ENCODE measurements around the gene GRIN2A.

Gene GRIN2A

DNA sequence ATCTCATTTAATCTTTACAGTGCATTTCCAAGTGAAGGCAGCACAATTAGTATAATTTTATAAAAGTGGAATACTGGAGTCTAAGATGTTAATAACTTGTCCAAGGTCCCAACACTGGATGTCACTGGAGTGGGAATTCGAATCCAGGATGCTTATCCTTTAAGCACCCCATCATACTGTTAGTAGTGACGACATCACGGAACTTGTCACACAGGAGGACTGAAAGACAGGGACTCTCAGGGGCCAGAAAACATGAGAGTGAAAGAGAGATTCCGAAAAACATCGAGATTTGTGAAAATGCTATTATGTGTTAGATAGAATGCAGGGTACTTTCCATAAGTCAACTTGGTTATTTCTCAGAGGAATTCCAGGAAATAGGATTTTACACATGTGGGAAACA, 374.0 kb downstream of the GRIN2A start:
- Histone ChIP-seq H3K27ac (ENCODE audit: poor library complexity, severe bottlenecking) (no peak overlapping the region), H3K4me1 (ENCODE audit: insufficient read depth, poor library complexity, severe bottlenecking) (no peaks in the 10 kb centered on the region), H3K27me3 (ENCODE audit: insufficient read depth, poor library complexity, severe bottlenecking) (no peaks in the 10 kb centered on the region), H3K4me3 (ENCODE audit: severe bottlenecking) (no peak overlapping the region), H3K9me3 (ENCODE audit: severe bottlenecking) (peaks cover 3% of the 10 kb centered on the region), H3K36me3 (ENCODE audit: low read depth) (no peaks in the 10 kb centered on the region)
- TF ChIP-seq, protein P1, sequence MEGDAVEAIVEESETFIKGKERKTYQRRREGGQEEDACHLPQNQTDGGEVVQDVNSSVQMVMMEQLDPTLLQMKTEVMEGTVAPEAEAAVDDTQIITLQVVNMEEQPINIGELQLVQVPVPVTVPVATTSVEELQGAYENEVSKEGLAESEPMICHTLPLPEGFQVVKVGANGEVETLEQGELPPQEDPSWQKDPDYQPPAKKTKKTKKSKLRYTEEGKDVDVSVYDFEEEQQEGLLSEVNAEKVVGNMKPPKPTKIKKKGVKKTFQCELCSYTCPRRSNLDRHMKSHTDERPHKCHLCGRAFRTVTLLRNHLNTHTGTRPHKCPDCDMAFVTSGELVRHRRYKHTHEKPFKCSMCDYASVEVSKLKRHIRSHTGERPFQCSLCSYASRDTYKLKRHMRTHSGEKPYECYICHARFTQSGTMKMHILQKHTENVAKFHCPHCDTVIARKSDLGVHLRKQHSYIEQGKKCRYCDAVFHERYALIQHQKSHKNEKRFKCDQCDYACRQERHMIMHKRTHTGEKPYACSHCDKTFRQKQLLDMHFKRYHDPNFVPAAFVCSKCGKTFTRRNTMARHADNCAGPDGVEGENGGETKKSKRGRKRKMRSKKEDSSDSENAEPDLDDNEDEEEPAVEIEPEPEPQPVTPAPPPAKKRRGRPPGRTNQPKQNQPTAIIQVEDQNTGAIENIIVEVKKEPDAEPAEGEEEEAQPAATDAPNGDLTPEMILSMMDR (IDR thresholded peaks at IDR 0.05; ENCODE audit: poor library complexity, severe bottlenecking) = no peak
- ATAC-seq (ENCODE audit: low read depth) (no peak), DNase-seq (ENCODE audit: low spot score) (no peak)

DNA sequence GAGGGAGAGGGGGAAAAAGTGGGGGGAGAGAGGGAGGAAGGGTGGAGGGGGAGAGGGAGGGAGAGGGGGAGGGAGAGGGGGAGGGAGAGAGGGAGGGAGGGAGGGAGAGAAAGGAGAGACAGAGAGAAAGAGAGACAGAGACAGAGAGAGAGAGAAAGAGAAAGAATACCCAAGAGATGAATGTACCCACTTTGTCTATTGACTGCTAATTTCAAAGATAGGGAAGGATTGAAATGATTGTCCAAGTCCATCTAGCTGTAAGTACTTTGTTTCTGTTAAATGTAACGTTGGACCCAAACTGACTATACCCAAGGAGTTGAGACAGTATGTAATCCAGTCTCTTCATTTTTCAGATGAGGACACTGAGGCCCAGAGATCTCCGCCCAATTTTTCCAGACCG, 374.9 kb downstream of the GRIN2A start:
- TF ChIP-seq, protein P1 (IDR thresholded peaks at IDR 0.05; ENCODE audit: poor library complexity, severe bottlenecking) = no peak
- Histone ChIP-seq H3K36me3 (ENCODE audit: low read depth) (no peaks in the 10 kb centered on the region), H3K4me1 (ENCODE audit: insufficient read depth, poor library complexity, severe bottlenecking) (no peaks in the 10 kb centered on the region), H3K4me3 (ENCODE audit: severe bottlenecking) (no peak overlapping the region), H3K27me3 (ENCODE audit: insufficient read depth, poor library complexity, severe bottlenecking) (no peaks in the 10 kb centered on the region), H3K9me3 (ENCODE audit: severe bottlenecking) (peaks cover 3% of the 10 kb centered on the region), H3K27ac (ENCODE audit: poor library complexity, severe bottlenecking) (no peak overlapping the region)
- no peak for DNase-seq (ENCODE audit: low spot score)
- no peak for ATAC-seq (ENCODE audit: low read depth)

DNA sequence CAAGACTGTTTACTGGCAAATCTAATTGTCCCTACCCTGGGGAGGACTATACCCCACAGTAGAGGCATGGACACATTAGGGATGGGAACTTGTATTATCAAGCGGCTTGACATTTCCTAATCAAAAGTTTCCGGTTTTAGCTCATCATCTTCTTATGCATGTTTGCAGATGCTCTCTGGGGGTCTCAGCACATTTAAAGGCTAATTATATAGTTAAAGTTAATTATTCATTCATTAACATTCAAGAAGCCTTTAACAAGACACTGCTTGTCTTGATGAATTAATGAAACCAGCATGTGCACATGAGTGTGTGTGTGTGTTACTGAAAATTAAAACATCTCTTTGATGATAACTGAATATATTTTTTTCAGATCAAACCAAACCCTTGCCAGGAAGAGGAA, 377.1 kb downstream of the GRIN2A start:
- H3K4me1 ChIP-seq (ENCODE audit: insufficient read depth, poor library complexity, severe bottlenecking) = no peaks in the 10 kb centered on the region
- TF ChIP-seq, protein P1 (IDR thresholded peaks at IDR 0.05; ENCODE audit: poor library complexity, severe bottlenecking) = no peak
- H3K27me3 ChIP-seq (ENCODE audit: insufficient read depth, poor library complexity, severe bottlenecking) = no peaks in the 10 kb centered on the region
- no peaks in the 10 kb centered on the region for H3K9me3 ChIP-seq (ENCODE audit: severe bottlenecking)
- no peaks in the 10 kb centered on the region for H3K36me3 ChIP-seq (ENCODE audit: low read depth)
- no peak overlapping the region for H3K4me3 ChIP-seq (ENCODE audit: severe bottlenecking)
- no peak overlapping the region for H3K27ac ChIP-seq (ENCODE audit: poor library complexity, severe bottlenecking)
- no peak for DNase-seq (ENCODE audit: low spot score)
- ATAC-seq (ENCODE audit: low read depth) = no peak

DNA sequence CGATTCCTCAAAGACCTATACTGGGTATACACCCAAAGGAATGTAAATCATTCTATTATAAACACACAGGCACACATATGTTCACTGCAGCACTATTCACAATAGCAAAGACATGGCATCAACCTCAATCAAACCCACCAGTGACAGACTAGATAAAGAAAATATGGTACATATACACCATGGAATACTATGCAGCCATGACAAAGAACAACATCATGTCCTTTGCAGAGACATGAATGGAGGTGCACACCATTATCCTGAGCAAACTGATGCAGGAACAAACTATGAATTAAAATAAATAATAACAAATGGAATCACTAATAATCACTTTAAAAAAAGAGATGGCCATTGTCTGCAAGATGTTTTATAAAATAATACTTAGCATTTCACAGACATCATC, 380.1 kb downstream of the GRIN2A start:
- ATAC-seq (ENCODE audit: low read depth) (no peak), DNase-seq (ENCODE audit: low spot score) (no peak)
- Histone ChIP-seq H3K27ac (ENCODE audit: poor library complexity, severe bottlenecking) (no peak overlapping the region), H3K4me3 (ENCODE audit: severe bottlenecking) (no peak overlapping the region), H3K27me3 (ENCODE audit: insufficient read depth, poor library complexity, severe bottlenecking) (no peaks in the 10 kb centered on the region), H3K36me3 (ENCODE audit: low read depth) (no peaks in the 10 kb centered on the region), H3K9me3 (ENCODE audit: severe bottlenecking) (no peaks in the 10 kb centered on the region), H3K4me1 (ENCODE audit: insufficient read depth, poor library complexity, severe bottlenecking) (no peaks in the 10 kb centered on the region)
- TF ChIP-seq, protein P1 (IDR thresholded peaks at IDR 0.05; ENCODE audit: poor library complexity, severe bottlenecking) = no peak

DNA sequence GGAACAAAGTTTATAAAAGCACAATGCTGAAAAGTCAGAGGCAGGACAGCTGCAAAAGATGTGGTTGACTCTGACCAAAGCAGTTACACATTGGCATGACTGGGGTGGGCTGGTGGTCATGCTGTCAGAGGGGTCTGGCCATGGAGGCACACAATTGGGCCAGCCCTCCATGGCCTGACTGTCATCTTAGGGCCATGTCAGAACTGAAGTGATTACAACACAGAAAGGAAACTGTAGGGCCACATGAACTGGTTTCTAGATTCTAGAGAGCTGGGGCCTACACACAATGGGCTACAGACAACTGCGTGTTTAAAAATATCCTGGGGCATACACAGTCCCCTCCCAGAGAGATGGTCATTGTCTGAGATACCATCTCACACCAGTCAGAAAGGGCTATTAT, 380.6 kb downstream of the GRIN2A start:
- DNase-seq (ENCODE audit: low spot score) (no peak), ATAC-seq (ENCODE audit: low read depth) (no peak)
- H3K27me3 ChIP-seq (ENCODE audit: insufficient read depth, poor library complexity, severe bottlenecking) = no peaks in the 10 kb centered on the region
- no peaks in the 10 kb centered on the region for H3K36me3 ChIP-seq (ENCODE audit: low read depth)
- no peaks in the 10 kb centered on the region for H3K4me1 ChIP-seq (ENCODE audit: insufficient read depth, poor library complexity, severe bottlenecking)
- no peaks in the 10 kb centered on the region for H3K9me3 ChIP-seq (ENCODE audit: severe bottlenecking)
- no peak overlapping the region for H3K27ac ChIP-seq (ENCODE audit: poor library complexity, severe bottlenecking)
- no peak overlapping the region for H3K4me3 ChIP-seq (ENCODE audit: severe bottlenecking)
- TF ChIP-seq, protein P1 (IDR thresholded peaks at IDR 0.05; ENCODE audit: poor library complexity, severe bottlenecking) = no peak
